ENCODE data around the gene RABGAP1L. TPM values are rescaled to one million over a fixed set of nuclear protein-coding genes. Genes with fewer than 3 reads are reported as not detected.

Gene RABGAP1L
- total and polyA plus RNA-seq, 10 of the 15 experiments (the other 5 are each of a cell fraction or from before 2014, with no cell fraction given): 5.8 to 194 (median 113) TPM

DNA sequence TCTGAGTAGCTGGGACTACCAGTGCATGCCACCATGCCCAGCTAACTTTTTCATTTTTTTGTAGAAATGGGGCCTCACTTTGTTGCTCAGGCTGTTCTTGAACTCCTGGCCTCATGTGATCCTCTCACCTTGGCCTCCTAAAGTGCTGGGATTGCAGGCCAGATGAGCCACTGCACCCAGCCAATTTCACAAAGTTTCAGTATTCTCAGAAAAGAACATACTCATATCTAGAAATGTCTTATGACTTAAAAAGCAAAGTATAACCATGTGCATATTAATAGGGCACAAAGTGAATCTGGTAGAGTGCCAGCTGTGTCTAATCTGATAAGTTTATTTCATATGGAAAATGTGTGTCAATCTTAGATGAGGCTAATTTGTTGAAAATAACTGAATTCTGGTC, 752.9 kb downstream of the RABGAP1L start (continued):
- TF ChIP-seq IRF4 (IDR thresholded peaks at IDR 0.05; ENCODE audit: low read depth, low read length) (peak; percentile 57; the same call in 1 of the 2 replicates), POU2F2 (IDR thresholded peaks at IDR 0.05; ENCODE audit: borderline replicate concordance, low read depth, low read length) (0 out of 3 replicates have a peak, but pooled peaks have one; percentile 25), MEF2A (IDR thresholded peaks at IDR 0.05; ENCODE audit: insufficient read depth, low read depth, low read length) (peak; percentile 52; the same call in 1 of the 2 replicates)

DNA sequence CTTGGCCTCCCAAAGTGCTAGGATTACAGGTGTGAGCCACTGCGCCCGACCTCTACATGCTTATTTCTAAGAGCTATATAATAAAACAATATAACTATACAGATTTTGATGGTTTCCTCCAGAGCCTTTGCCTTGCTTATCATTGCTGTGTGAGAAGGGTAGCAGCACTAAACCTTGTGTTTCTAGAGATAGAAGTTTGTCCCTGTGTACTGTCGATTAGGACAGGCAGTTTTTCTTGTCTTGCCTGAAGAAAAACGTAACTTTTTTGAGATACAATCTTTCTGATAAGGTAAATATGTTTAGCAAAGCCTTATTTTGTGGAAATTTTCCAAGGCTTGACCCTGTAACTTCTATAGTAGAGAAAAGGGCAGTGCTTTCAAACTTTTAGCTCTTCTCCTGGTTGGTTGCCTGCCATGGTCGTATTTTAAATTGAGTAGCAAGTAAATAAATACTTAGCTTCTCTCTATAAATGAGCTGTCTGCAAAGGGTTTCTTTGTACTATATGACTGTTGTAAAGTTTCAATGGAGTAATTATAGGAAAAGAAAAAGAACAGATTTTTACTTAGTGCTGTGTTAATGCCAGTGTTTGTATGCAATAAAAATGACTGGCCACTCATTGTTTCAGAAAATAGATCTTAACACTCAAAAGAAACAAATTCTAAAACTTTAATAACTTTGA, 754.0 kb downstream of the RABGAP1L start:
- Histone ChIP-seq H4K20me1 (ENCODE audit: control insufficient read depth, insufficient read depth) (no peaks in the 10 kb centered on the region), H3K4me2 (ENCODE audit: control insufficient read depth, insufficient read depth) (no peak overlapping the region), H3K4me1 (ENCODE audit: control insufficient read depth, insufficient read depth, low read length) (peaks cover 15% of the 10 kb centered on the region; the same call in 1 of the 2 replicates), H3K36me3 (ENCODE audit: control insufficient read depth in 2 of 2, insufficient read depth in 2 of 2, low read length in 1 of 2) (no peaks in the 10 kb centered on the region), H3K9ac (ENCODE audit: control insufficient read depth, insufficient read depth, low read length) (no peak overlapping the region), H2AFZ (ENCODE audit: control insufficient read depth, low read depth, low read length) (no peak overlapping the region), H3K27ac (ENCODE audit: control insufficient read depth, insufficient read depth) (no peak overlapping the region), H3K27me3 (replicated peaks in 1 of 2; ENCODE audit: control insufficient read depth in 2 of 2, insufficient read depth in 2 of 2, low read length in 1 of 2) (no peaks in the 10 kb centered on the region), H3K79me2 (ENCODE audit: control insufficient read depth, insufficient read depth, low read length) (no peaks in the 10 kb centered on the region), H3K4me3 (no peak overlapping the region), H3K9me3 (replicated peaks; ENCODE audit: control insufficient read depth, insufficient read depth, low read length) (no peaks in the 10 kb centered on the region)
- intact Hi-C loops (cut with micrococcal nuclease; ENCODE audit: unreplicated experiment) (no loop called here), in situ Hi-C loops (cut with MboI) (no loop called here)
- TF ChIP-seq, protein P1, sequence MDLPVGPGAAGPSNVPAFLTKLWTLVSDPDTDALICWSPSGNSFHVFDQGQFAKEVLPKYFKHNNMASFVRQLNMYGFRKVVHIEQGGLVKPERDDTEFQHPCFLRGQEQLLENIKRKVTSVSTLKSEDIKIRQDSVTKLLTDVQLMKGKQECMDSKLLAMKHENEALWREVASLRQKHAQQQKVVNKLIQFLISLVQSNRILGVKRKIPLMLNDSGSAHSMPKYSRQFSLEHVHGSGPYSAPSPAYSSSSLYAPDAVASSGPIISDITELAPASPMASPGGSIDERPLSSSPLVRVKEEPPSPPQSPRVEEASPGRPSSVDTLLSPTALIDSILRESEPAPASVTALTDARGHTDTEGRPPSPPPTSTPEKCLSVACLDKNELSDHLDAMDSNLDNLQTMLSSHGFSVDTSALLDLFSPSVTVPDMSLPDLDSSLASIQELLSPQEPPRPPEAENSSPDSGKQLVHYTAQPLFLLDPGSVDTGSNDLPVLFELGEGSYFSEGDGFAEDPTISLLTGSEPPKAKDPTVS (IDR thresholded peaks at IDR 0.05; ENCODE audit: low read depth, low read length): no peak
- TF ChIP-seq JUNB (IDR thresholded peaks at IDR 0.05) (peak; percentile 64), NBN (IDR thresholded peaks at IDR 0.05) (no peak)
- TF ChIP-seq, protein P2, sequence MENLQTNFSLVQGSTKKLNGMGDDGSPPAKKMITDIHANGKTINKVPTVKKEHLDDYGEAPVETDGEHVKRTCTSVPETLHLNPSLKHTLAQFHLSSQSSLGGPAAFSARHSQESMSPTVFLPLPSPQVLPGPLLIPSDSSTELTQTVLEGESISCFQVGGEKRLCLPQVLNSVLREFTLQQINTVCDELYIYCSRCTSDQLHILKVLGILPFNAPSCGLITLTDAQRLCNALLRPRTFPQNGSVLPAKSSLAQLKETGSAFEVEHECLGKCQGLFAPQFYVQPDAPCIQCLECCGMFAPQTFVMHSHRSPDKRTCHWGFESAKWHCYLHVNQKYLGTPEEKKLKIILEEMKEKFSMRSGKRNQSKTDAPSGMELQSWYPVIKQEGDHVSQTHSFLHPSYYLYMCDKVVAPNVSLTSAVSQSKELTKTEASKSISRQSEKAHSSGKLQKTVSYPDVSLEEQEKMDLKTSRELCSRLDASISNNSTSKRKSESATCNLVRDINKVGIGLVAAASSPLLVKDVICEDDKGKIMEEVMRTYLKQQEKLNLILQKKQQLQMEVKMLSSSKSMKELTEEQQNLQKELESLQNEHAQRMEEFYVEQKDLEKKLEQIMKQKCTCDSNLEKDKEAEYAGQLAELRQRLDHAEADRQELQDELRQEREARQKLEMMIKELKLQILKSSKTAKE (IDR thresholded peaks at IDR 0.05; ENCODE audit: low read depth, poor library complexity, severe bottlenecking): no peak
- ChIA-PET CTCF (interaction anchor here (1.1 to 3.4 kb wide), 3 partner anchors 14 to 114 kb away, joined by 3 to 12 read pairs (median 4); no protein-coding TSS in a partner anchor), POLR2A (interaction anchor here (0.6 to 1.5 kb wide), 5 partner anchors 10 to 317 kb away, joined by 3 to 8 read pairs (median 4); no protein-coding TSS in a partner anchor), RAD21 (ENCODE audit: unreplicated experiment) (interaction anchor here (0.8 to 1.8 kb wide), 6 partner anchors 27 to 86 kb away, joined by 4 to 5 read pairs (median 4); partner anchors contain the start of gene CACYBP), SMC1A (ENCODE audit: uncharacterized antibody, unreplicated experiment) (interaction anchor here (0.8 to 4.2 kb wide), 13 partner anchors 10 to 114 kb away, joined by 3 to 16 read pairs (median 3); no protein-coding TSS in a partner anchor)
- WGBS (ENCODE audit: insufficient coverage, insufficient replicate concordance, low lambda C conversion rate, missing lambda C conversion rate): 71% methylated on average over 5 of the region's 5 CpGs
- peak; percentile 16; the same call in 2 of the 3 replicates for ATAC-seq
- FAIRE-seq: no peak
- DNase-seq (ENCODE audit: low read depth, low spot score): no peak
- BruUV-seq (replicated peaks): no TSS peak

All from GM12878 (cell line).